SIG-M5 (cell line): Measurements from ENCODE around the gene XAB2.
"Not testable (repeated sequence)": the region's sequence is repeated elsewhere in the genome, so short reads cannot be mapped to it uniquely, and the experiment has no call there.

Experiments
- DNase-seq: peaks from one replicate; lab custom pipeline; 2025; lab: John Stamatoyannopoulos, UW

The XAB2 gene

GRCh38 chr19:7648265-7649014 is 19.1 kb upstream of the XAB2 start:
- DNase-seq, result no peak

GRCh38 chr19:7647156-7647555 is 17.8 kb upstream of the XAB2 start:
- no peak for DNase-seq

GRCh38 chr19:7646426-7646700 is 17.0 kb upstream of the XAB2 start:
- DNase-seq, result no peak

- DNase-seq, result no peak
Measured at GRCh38 chr19:7645656-7646425, 16.5 kb upstream of the XAB2 start.

- DNase-seq, result no peak
Measured at GRCh38 chr19:7645163-7645562, 15.8 kb upstream of the XAB2 start.

- DNase-seq, result no peak
Measured at GRCh38 chr19:7644550-7644877, 15.2 kb upstream of the XAB2 start.

GRCh38 chr19:7643629-7644549 is 14.5 kb upstream of the XAB2 start:
- not testable (repeated sequence) for DNase-seq

GRCh38 chr19:7643031-7643415 is 13.7 kb upstream of the XAB2 start:
- DNase-seq, result no peak

- no peak for DNase-seq
Measured at GRCh38 chr19:7642295-7643030, 13.1 kb upstream of the XAB2 start.

GRCh38 chr19:7641290-7642276 is 12.2 kb upstream of the XAB2 start:
- no peak for DNase-seq

GRCh38 chr19:7640803-7641202 is 11.5 kb upstream of the XAB2 start:
- no peak for DNase-seq

- no peak for DNase-seq
Measured at GRCh38 chr19:7639863-7640348, 10.6 kb upstream of the XAB2 start.

GRCh38 chr19:7638802-7639465 is 9.6 kb upstream of the XAB2 start:
- DNase-seq, result no peak

- DNase-seq, result no peak
Measured at GRCh38 chr19:7637374-7638256, 8.3 kb upstream of the XAB2 start.

GRCh38 chr19:7636691-7637373 is 7.5 kb upstream of the XAB2 start, which contains the start of gene STXBP2:
STXBP2 (plus strand) TSS chr19:7637110; CDS start chr19:7637150, 40 bp downstream.
- DNase-seq, result no peak

GRCh38 chr19:7636317-7636690 is 7.0 kb upstream of the XAB2 start:
- no peak for DNase-seq

GRCh38 chr19:7635670-7636069 is 6.3 kb upstream of the XAB2 start:
- no peak for DNase-seq

GRCh38 chr19:7633698-7634097 is 4.4 kb upstream of the XAB2 start, which contains the start of gene PCP2:
PCP2 (minus strand) TSS chr19:7633719; CDS start chr19:7633457, 262 bp downstream.
- DNase-seq, result no peak
